CD4-positive, alpha-beta T cell (primary cell): ENCODE results near the gene CCDC137. TPM values are rescaled to one million over a fixed set of nuclear protein-coding genes. Genes with fewer than 3 reads are reported as not detected.

Experiments
- ATAC-seq: fragments of 200-7000 bp; cut with Tn5 transposase; one replicate; pipeline ENCODE4 v1.10.0; 2022; ENCODE audit warnings: mild to moderate bottlenecking; ENCODE audit not compliant: poor library complexity
- CTCF ChIA-PET: fragments of 350-600 bp; sonication (Branson Sonifier 250); formaldehyde crosslinking; loops from one replicate; lab custom pipeline; 2021; ENCODE audit warnings: antibody characterized with exemption, inconsistent platforms; lab: Charles Lee
- POLR2A ChIA-PET: fragments of 350-600 bp; sonication (Branson Sonifier 250); formaldehyde crosslinking; loops from one replicate; lab custom pipeline; 2021; ENCODE audit warnings: antibody characterized with exemption, inconsistent platforms; lab: Charles Lee
- DNase-seq, 14 experiments: peaks; one replicate each; pipeline ENCODE4 v3.0.0-alpha.2; 2013 to 2020; ENCODE audit warnings: mixed read lengths in 2 of 14
- H3K27ac ChIP-seq, 2 donors: one replicate each; pipeline versions ENCODE4 v1.5.1 to v1.7.0; 2013; ENCODE audit warnings: low read length in 2 of 2, low read depth in 1 of 2, mild to moderate bottlenecking in 1 of 2
- H3K27me3 ChIP-seq, 2 experiments: 1 replicate in 1 of 2; 2 replicates in 1 of 2; pipeline versions ENCODE4 v1.6.1 to v1.7.0; 2013; ENCODE audit warnings: low read length in 2 of 2, control low read depth in 1 of 2, mild to moderate bottlenecking in 1 of 2, moderate library complexity in 1 of 2; ENCODE audit not compliant: insufficient read depth in 2 of 2, control insufficient read depth in 1 of 2
- H3K36me3 ChIP-seq: one replicate; pipeline ENCODE4 v1.6.1; 2013; ENCODE audit warnings: low read length, control low read depth; ENCODE audit not compliant: insufficient read depth
- H3K4me1 ChIP-seq: one replicate; pipeline ENCODE4 v1.6.1; 2013; ENCODE audit warnings: low read length, control low read depth; ENCODE audit not compliant: insufficient read depth
- H3K4me3 ChIP-seq: one replicate; pipeline ENCODE4 v1.5.1; 2013; ENCODE audit warnings: mild to moderate bottlenecking, low read length, moderate library complexity
- H3K9me3 ChIP-seq, 2 experiments: 1 replicate in 1 of 2; 2 replicates in 1 of 2; pipeline versions ENCODE4 v1.6.1 to v1.7.0; 2013; ENCODE audit warnings: low read length in 2 of 2, mild to moderate bottlenecking in 2 of 2, control low read depth in 1 of 2, moderate library complexity in 1 of 2; ENCODE audit not compliant: control insufficient read depth in 1 of 2, insufficient read depth in 1 of 2
- H3K27ac Mint-ChIP-seq: one replicate; pipeline ENCODE4 v1.8.0; 2020; ENCODE audit warnings: mixed read lengths
- H3K27me3 Mint-ChIP-seq: one replicate; pipeline ENCODE4 v1.8.0; 2021; ENCODE audit warnings: mixed read lengths
- H3K36me3 Mint-ChIP-seq: one replicate; pipeline ENCODE4 v1.8.0; 2021; ENCODE audit warnings: low read depth, mixed read lengths
- H3K4me1 Mint-ChIP-seq: one replicate; pipeline ENCODE4 v1.8.0; 2021; ENCODE audit warnings: low read depth, mixed read lengths
- H3K4me3 Mint-ChIP-seq: one replicate; pipeline ENCODE4 v1.8.0; 2020; ENCODE audit warnings: mild to moderate bottlenecking, mixed read lengths
- H3K9me3 Mint-ChIP-seq: one replicate; pipeline ENCODE4 v1.8.0; 2020; ENCODE audit warnings: mixed read lengths
- CTCF ChIP-seq: fragments of 200-600 bp; IDR thresholded peaks from one replicate; pipeline ENCODE4 v1.8.0; 2022; ENCODE audit warnings: antibody characterized with exemption, mild to moderate bottlenecking
- intact Hi-C, 2 experiments: fragments of 100-400 bp; cut with DNase I in 1 of 2; cut with micrococcal nuclease in 1 of 2; formaldehyde crosslinking; loops; one replicate each; pipeline versions ENCODE4 v1.15.1 to v1.9.0; 2023 to 2025; cut with DNase I, micrococcal nuclease
- total RNA-seq, 174 experiments: library from RNA in 2 of 174; stranded (reverse) in 2 of 174; gene quantifications; one replicate each; pipeline ENCODE4 v1.2.3 and lab custom pipeline; 2021 to 2026

Gene CCDC137
- total RNA-seq, 2 experiments from 2014 or later: 20.8 to 21.7 TPM

- Histone ChIP-seq H3K27me3 (no peaks in the 10 kb centered on the region), H3K4me1 (peaks cover 44% of the 10 kb centered on the region), H3K9me3 (no peaks in the 10 kb centered on the region), H3K4me3 (no peak overlapping the region), H3K36me3 (peaks cover 20% of the 10 kb centered on the region), H3K27ac (no peak overlapping the region)
- H3K9me3 Mint-ChIP-seq: no peaks in the 10 kb centered on the region
- H3K36me3 Mint-ChIP-seq: peaks cover 34% of the 10 kb centered on the region
- no peaks in the 10 kb centered on the region for H3K27me3 Mint-ChIP-seq
- intact Hi-C loops: no loop called here
- no peak for TF ChIP-seq CTCF
- peaks cover 43% of the 10 kb centered on the region for H3K4me1 Mint-ChIP-seq
- no peak for ATAC-seq
- peak overlapping the region; percentile 56 for H3K4me3 Mint-ChIP-seq
- POLR2A ChIA-PET: no interaction called here
- peak in 2 of 14 experiments; percentile 13 to 31 for DNase-seq
- CTCF ChIA-PET: no interaction called here
- no peak overlapping the region for H3K27ac Mint-ChIP-seq
Observed at GRCh38 chr17:81706757-81707624, 40.5 kb downstream of the CCDC137 start.

GRCh38 chr17:81707725-81708646 lies 41.4 kb downstream of the CCDC137 start:
- Mint-ChIP-seq H3K27ac (no peak overlapping the region), H3K9me3 (no peaks in the 10 kb centered on the region), H3K27me3 (no peaks in the 10 kb centered on the region), H3K4me1 (peaks cover 38% of the 10 kb centered on the region), H3K4me3 (peak overlapping the region; percentile 11), H3K36me3 (peaks cover 26% of the 10 kb centered on the region)
- Histone ChIP-seq H3K4me3 (no peak overlapping the region), H3K27ac (no peak overlapping the region), H3K4me1 (peaks cover 39% of the 10 kb centered on the region), H3K9me3 (no peaks in the 10 kb centered on the region), H3K36me3 (peaks cover 20% of the 10 kb centered on the region), H3K27me3 (no peaks in the 10 kb centered on the region)
- DNase-seq (peak in 2 of 14 experiments; percentile 29 to 31), ATAC-seq (no peak)
- TF ChIP-seq CTCF: no peak
- ChIA-PET CTCF (no interaction called here), POLR2A (no interaction called here)
- intact Hi-C loops: no loop called here

DNA sequence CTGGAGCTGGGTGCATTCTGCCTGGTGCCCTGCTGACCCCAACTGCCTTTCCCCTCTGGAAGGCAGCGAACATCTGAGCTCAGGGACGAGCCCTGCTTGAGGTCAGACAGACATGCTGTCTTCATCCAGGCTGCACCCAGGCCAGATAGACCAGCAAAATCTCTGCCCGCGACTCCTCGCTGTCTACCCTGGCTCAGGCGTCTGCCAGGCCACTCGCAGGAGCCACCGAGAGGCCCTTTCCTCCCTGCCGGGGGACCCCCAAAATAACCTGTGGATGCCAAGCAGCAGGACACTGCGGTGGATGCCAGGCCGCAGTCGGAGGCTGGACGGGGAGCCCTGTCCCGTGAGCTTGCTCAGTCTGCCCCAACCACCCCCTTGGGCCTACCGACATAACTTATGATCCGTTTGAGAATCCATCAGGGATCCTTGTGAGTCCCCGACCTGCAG lies 42.2 kb downstream of the CCDC137 start:
- Histone ChIP-seq H3K36me3 (peaks cover 20% of the 10 kb centered on the region), H3K27me3 (no peaks in the 10 kb centered on the region), H3K9me3 (no peaks in the 10 kb centered on the region), H3K4me3 (no peak overlapping the region), H3K4me1 (peaks cover 44% of the 10 kb centered on the region), H3K27ac (no peak overlapping the region)
- DNase-seq (peak in 2 of 14 experiments; percentile 27 to 32), ATAC-seq (no peak)
- H3K9me3 Mint-ChIP-seq: no peaks in the 10 kb centered on the region
- H3K4me1 Mint-ChIP-seq: peaks cover 39% of the 10 kb centered on the region
- TF ChIP-seq CTCF: no peak
- peak overlapping the region; percentile 51 for H3K27ac Mint-ChIP-seq
- peaks cover 21% of the 10 kb centered on the region for H3K36me3 Mint-ChIP-seq
- ChIA-PET CTCF (no interaction called here), POLR2A (no interaction called here)
- intact Hi-C loops: no loop called here
- peak overlapping the region; percentile 45 for H3K4me3 Mint-ChIP-seq
- no peaks in the 10 kb centered on the region for H3K27me3 Mint-ChIP-seq
